Heart left ventricle (tissue), 13 donors: Measurements from ENCODE around the gene MMRN2.

Source experiments
- CTCF ChIP-seq, 12 donors: fragments of 200-600 bp; sonication (generic) in 4 of 12; IDR thresholded peaks; one replicate each; pipeline versions ENCODE4 v1.5.0 to v1.8.0; 2018 to 2022; ENCODE audit warnings: antibody characterized with exemption in 12 of 12, mild to moderate bottlenecking in 5 of 12
- POLR2A ChIP-seq, 2 donors: fragments of 450-650 bp; IDR thresholded peaks; one replicate each; pipeline ENCODE4 v1.6.1; 2017; ENCODE audit warnings: antibody characterized with exemption in 2 of 2, mild to moderate bottlenecking in 2 of 2, moderate library complexity in 2 of 2
- donor health status: ischemic (EF 13 %, LVEDD 7.1; RV severe dilation, severe dysfunction).
- donor health status: DM: no; HTN: yes; CAD: no.
- donor health status: DM: no; HTN: no; CAD: no.
- donor health status: ischemic (EF 25% LVEDD 6.9; RV normal size, moderate dysfunction).
- donor health status: ischemic (EF 25% LVEDD 5.7; RV mildly dilated, moderate dysfunction).
- donor health status: ischemic (EF 35%, LVEDD 5.7; RV mildly dilated, moderate dysfunction).
- donor health status: nonischemic (EF 11% LVEDD 7.7; RV severe dilation, severe dysfunction).
- donor health status: DM: yes; HTN: yes; CAD: no.
- donor health status: PGD.
- donor health status: ischemic (EF 29% LVEDD 5.4; RV normal size, mild dysfunction).
- donor health status: nonischemic (EF 23%, LVEDD 6.1; RV moderate dilation, normal function).

- no peak for TF ChIP-seq POLR2A (IDR thresholded peaks at IDR 0.05)
- no peak for TF ChIP-seq CTCF (IDR thresholded peaks at IDR 0.05)
These were observed 31.1 kb upstream of the MMRN2 start for GRCh38 chr10:86988520-86988919.
